ENCODE data around the gene ARID1B.

DNA sequence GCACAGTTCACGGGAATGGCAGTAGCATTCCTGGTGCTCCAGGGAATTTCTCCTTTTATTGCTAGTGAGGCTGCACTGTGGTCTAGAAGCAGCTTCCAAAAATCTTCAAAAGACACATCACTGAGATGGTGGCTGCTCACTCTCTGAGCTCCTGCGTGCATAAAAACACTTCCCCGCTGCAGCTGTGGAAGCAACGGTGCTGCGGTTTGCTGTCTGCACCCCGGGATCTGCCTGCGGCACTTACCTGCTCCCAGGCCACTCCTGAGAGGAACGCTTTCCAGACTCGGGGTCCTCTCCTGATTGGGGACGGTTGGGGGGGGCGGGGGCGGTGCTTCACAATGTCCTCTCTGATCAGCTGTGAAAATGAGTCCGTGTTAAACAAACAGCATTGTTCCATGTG lies 468.3 kb downstream of the ARID1B start:
- TF ChIP-seq POLR2A (IDR thresholded peaks at IDR 0.05; ENCODE audit: low read depth, low read length) (no peak), RAD21 (IDR thresholded peaks at IDR 0.05; ENCODE audit: low read length) (no peak), RCOR1 (IDR thresholded peaks at IDR 0.05; ENCODE audit: insufficient replicate concordance, low read length) (no peak)
- TF ChIP-seq, protein P1, sequence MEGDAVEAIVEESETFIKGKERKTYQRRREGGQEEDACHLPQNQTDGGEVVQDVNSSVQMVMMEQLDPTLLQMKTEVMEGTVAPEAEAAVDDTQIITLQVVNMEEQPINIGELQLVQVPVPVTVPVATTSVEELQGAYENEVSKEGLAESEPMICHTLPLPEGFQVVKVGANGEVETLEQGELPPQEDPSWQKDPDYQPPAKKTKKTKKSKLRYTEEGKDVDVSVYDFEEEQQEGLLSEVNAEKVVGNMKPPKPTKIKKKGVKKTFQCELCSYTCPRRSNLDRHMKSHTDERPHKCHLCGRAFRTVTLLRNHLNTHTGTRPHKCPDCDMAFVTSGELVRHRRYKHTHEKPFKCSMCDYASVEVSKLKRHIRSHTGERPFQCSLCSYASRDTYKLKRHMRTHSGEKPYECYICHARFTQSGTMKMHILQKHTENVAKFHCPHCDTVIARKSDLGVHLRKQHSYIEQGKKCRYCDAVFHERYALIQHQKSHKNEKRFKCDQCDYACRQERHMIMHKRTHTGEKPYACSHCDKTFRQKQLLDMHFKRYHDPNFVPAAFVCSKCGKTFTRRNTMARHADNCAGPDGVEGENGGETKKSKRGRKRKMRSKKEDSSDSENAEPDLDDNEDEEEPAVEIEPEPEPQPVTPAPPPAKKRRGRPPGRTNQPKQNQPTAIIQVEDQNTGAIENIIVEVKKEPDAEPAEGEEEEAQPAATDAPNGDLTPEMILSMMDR (conservative IDR thresholded peaks at IDR 0.05; ENCODE audit: low read depth, low read length): no peak

Data from IMR-90 (cell line).